H1 (cell line): ENCODE results near the gene MED12L.

ENCODE experiments used
- ATF2 ChIP-seq: IDR thresholded peaks from 2 replicates; pipeline ENCODE4 v1.6.1; 2012; ENCODE audit warnings: low read length, inconsistent platforms
- CEBPB ChIP-seq: IDR thresholded peaks from 2 replicates; pipeline ENCODE4 v1.6.1; 2012; ENCODE audit warnings: low read depth, low read length
- CHD2 ChIP-seq: IDR thresholded peaks from 2 replicates; pipeline ENCODE4 v1.6.1; 2012; ENCODE audit warnings: low read length, improper control_type of control experiment
- CREB1 ChIP-seq: IDR thresholded peaks from 2 replicates; pipeline ENCODE4 v1.6.1; 2012; ENCODE audit warnings: inconsistent platforms
- CTCF ChIP-seq, 3 experiments: IDR thresholded peaks; 1 replicate in 2 of 3; 2 replicates in 1 of 3; pipeline versions ENCODE4 v1.5.1 to v1.6.1; 2011; ENCODE audit warnings: low read length in 3 of 3, mild to moderate bottlenecking in 3 of 3, inconsistent platforms in 2 of 3, low read depth in 1 of 3, moderate library complexity in 1 of 3; ENCODE audit not compliant: insufficient read depth in 1 of 3; ENCODE audit errors: control extremely low read depth in 1 of 3
- EZH2 ChIP-seq: fragments of 200-600 bp; sonication (generic); IDR thresholded peaks from 2 replicates; pipeline ENCODE4 v1.7.1; 2012; ENCODE audit warnings: low read depth, mild to moderate bottlenecking, moderate library complexity, low read length, inconsistent platforms; ENCODE audit not compliant: severe bottlenecking
- HDAC2 ChIP-seq, 2 experiments: fragments of 300-600 bp in 1 of 2; sonication (generic) in 1 of 2; IDR thresholded peaks; 2 replicates each; pipeline ENCODE4 v1.6.1; 2011 to 2012; ENCODE audit warnings: low read depth in 2 of 2, low read length in 2 of 2, mild to moderate bottlenecking in 2 of 2, moderate library complexity in 2 of 2, borderline replicate concordance in 1 of 2, inconsistent platforms in 1 of 2
- KDM1A ChIP-seq: fragments of 200-600, 300-600 bp; sonication (generic); IDR thresholded peaks from 2 replicates; pipeline ENCODE4 v1.7.1; 2016; ENCODE audit warnings: mild to moderate bottlenecking, low read length, borderline replicate concordance
- POLR2A ChIP-seq, 2 experiments: IDR thresholded peaks; 1 replicate in 1 of 2; 2 replicates in 1 of 2; pipeline ENCODE4 v1.6.1; 2011; ENCODE audit warnings: low read depth in 2 of 2, low read length in 2 of 2, mild to moderate bottlenecking in 2 of 2; ENCODE audit errors: control extremely low read depth in 1 of 2
- POLR2AphosphoS5 ChIP-seq: IDR thresholded peaks from 2 replicates; pipeline ENCODE4 v1.6.1; 2011; ENCODE audit warnings: low read depth, low read length
- SRF ChIP-seq: IDR thresholded peaks from 2 replicates; pipeline ENCODE4 v1.6.1; 2011; ENCODE audit warnings: mild to moderate bottlenecking, low read depth, low read length, moderate library complexity
- TEAD4 ChIP-seq: IDR thresholded peaks from 2 replicates; pipeline ENCODE4 v1.6.1; 2012; ENCODE audit warnings: low read depth, low read length, inconsistent platforms, mixed read lengths
- ZNF274 ChIP-seq: IDR thresholded peaks from 2 replicates; pipeline ENCODE4 v1.7.0; 2012; ENCODE audit warnings: low read length, borderline replicate concordance; ENCODE audit errors: extremely low read depth

- TF ChIP-seq SRF (no peak), CHD2 (no peak), CEBPB (no peak), KDM1A (no peak), CTCF (IDR thresholded peaks at IDR 0.05; ENCODE audit: control extremely low read depth in 1 of 3, insufficient read depth in 1 of 3, low read depth in 1 of 3, low read length in 3 of 3) (no peak), POLR2AphosphoS5 (no peak), EZH2 (no peak), ZNF274 (no peak), POLR2A (IDR thresholded peaks at IDR 0.05; ENCODE audit: control extremely low read depth in 1 of 2, low read depth in 2 of 2, low read length in 2 of 2) (no peak), CREB1 (no peak), HDAC2 (IDR thresholded peaks at IDR 0.05; ENCODE audit: borderline replicate concordance in 1 of 2, low read depth in 2 of 2, low read length in 2 of 2) (no peak), TEAD4 (no peak), ATF2 (no peak)
Measured at GRCh38 chr3:151198849-151199248, 113.4 kb downstream of the MED12L start.
